Body of pancreas (tissue), 4 donors: ENCODE results near the gene OR9A4. TPM values are rescaled to one million over a fixed set of nuclear protein-coding genes. Genes with fewer than 3 reads are reported as not detected.

Experiments
- ATAC-seq: fragments of 150-250 bp; one replicate; pipeline ENCODE4 v1.9.1; 2016
- DNase-seq, 4 donors: peaks; one replicate each; pipeline ENCODE4 v3.0.0-alpha.2; 2019
- H3K27ac ChIP-seq, 4 donors: fragments of 200-600 bp; sonication (generic); 1 replicate in 3 of 4; 2 replicates in 1 of 4; pipeline versions ENCODE4 v1.5.1 to v1.6.1; 2016 to 2019; ENCODE audit warnings: mild to moderate bottlenecking in 1 of 4, mixed read lengths in 1 of 4, moderate library complexity in 1 of 4
- H3K27me3 ChIP-seq, 2 donors: fragments of 200-600 bp; sonication (generic); one replicate each; pipeline ENCODE4 v1.6.0; 2016; ENCODE audit warnings: mild to moderate bottlenecking in 1 of 2
- H3K36me3 ChIP-seq, 2 donors: fragments of 200-600 bp; sonication (generic); replicated peaks in 1 of 2; 2 replicates each; pipeline ENCODE4 v1.5.1; 2016; ENCODE audit warnings: low read depth in 2 of 2; ENCODE audit not compliant: insufficient read depth in 1 of 2
- H3K4me1 ChIP-seq: fragments of 200-600 bp; sonication (generic); one replicate; pipeline ENCODE4 v1.6.0; 2016
- H3K4me3 ChIP-seq, 2 donors: fragments of 200-600 bp; sonication (generic); 1 replicate in 1 of 2; 2 replicates in 1 of 2; pipeline ENCODE4 v1.5.1; 2016 to 2019
- H3K9me3 ChIP-seq, 3 donors: fragments of 200-600 bp; sonication (generic); 1 replicate in 2 of 3; 2 replicates in 1 of 3; pipeline ENCODE4 v1.5.1; 2016
- CTCF ChIP-seq, 7 experiments: fragments of 450-650 bp in 4 of 7; fragments of 200-600 bp in 3 of 7; sonication (generic) in 3 of 7; IDR thresholded peaks; one replicate each; pipeline ENCODE4 v1.5.1; 2016 to 2019; ENCODE audit warnings: antibody characterized with exemption in 7 of 7
- POLR2A ChIP-seq, 3 donors: fragments of 450-650 bp; IDR thresholded peaks; one replicate each; pipeline ENCODE4 v1.6.1; 2016; ENCODE audit warnings: antibody characterized with exemption in 3 of 3, mild to moderate bottlenecking in 2 of 3
- WGBS, 2 donors: methylation state at CpG; one replicate each; pipeline ENCODE4 v1.1.5; 2017; 5-methylcytosine and 5-hydroxymethylcytosine counted together
- intact Hi-C: fragments of 100-400 bp; cut with DNase I; formaldehyde crosslinking; loops from one replicate; pipeline ENCODE4 v1.15.1; 2023
- total RNA-seq, 2 donors: library from RNA; depleted of rRNA; stranded (reverse); fragments of >200 nt; gene quantifications; one replicate each; pipeline ENCODE4 v1.1.0, GENCODE V29; 2016

The OR9A4 gene
- not detected for total RNA-seq

- no peak within 1 kb of the TSS for H3K4me3 ChIP-seq
- H3K36me3 ChIP-seq: no peaks in the 10 kb centered on the region
- WGBS, 2 donors: 74% methylated on average over 3 of the region's 3 CpGs
- no peak within 1 kb of the TSS for H3K27ac ChIP-seq
- H3K27me3 ChIP-seq: no peaks in the 10 kb centered on the region
- intact Hi-C loops: no loop called here
- no peaks in the 10 kb centered on the region for H3K9me3 ChIP-seq
- peaks cover 6% of the 10 kb centered on the region for H3K4me1 ChIP-seq
- no peak for ATAC-seq
- TF ChIP-seq CTCF (IDR thresholded peaks at IDR 0.05) (no peak), POLR2A (IDR thresholded peaks at IDR 0.05) (no peak)
- DNase-seq: no peak
These were observed at the start of gene OR9A4 for GRCh38 chr7:141916099-141916498. Gene OR9A4 (plus strand): TSS chr7:141916399. CDS start chr7:141918876, 2,477 bp downstream.

GRCh38 chr7:141866974-141867373, 49.2 kb upstream of the OR9A4 start:
- Histone ChIP-seq H3K4me3 (no peak overlapping the region), H3K27ac (no peak overlapping the region), H3K36me3 (no peaks in the 10 kb centered on the region), H3K4me1 (no peaks in the 10 kb centered on the region), H3K27me3 (no peaks in the 10 kb centered on the region), H3K9me3 (no peaks in the 10 kb centered on the region)
- ATAC-seq (no peak), DNase-seq (no peak)
- intact Hi-C loops: no loop called here
- TF ChIP-seq CTCF (IDR thresholded peaks at IDR 0.05) (no peak), POLR2A (IDR thresholded peaks at IDR 0.05) (no peak)
- WGBS, 2 donors: 88 to 91% methylated on average over 2 of the region's 2 CpGs

DNA sequence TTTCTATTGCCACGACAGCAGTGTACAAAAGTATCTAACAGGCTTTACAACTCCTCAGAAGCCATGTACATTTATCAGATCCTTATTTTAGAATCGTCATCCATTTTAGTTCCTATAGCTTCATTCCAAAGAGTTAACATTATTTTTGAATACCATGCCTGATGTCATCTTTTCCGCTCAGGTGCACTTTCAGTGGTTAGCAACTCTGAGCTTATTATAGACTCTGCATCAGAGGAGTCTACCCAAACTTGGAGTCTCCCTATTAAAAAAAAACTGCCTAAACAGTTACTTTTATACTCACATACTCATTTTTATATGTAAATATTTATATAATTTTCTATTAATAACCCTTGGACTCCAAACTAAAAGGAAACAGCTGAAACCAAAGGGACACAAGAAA, 43.3 kb upstream of the OR9A4 start:
- Histone ChIP-seq H3K36me3 (no peaks in the 10 kb centered on the region), H3K27ac (no peak overlapping the region), H3K9me3 (no peaks in the 10 kb centered on the region), H3K27me3 (no peaks in the 10 kb centered on the region), H3K4me3 (no peak overlapping the region), H3K4me1 (no peaks in the 10 kb centered on the region)
- whole genome bisulfite sequencing, 2 donors: 91 to 92% methylated on average over 3 of the region's 3 CpGs
- DNase-seq: no peak
- TF ChIP-seq CTCF (IDR thresholded peaks at IDR 0.05) (no peak), POLR2A (IDR thresholded peaks at IDR 0.05) (no peak)
- no peak for ATAC-seq
- intact Hi-C loops: no loop called here

GRCh38 chr7:141874787-141875186, 41.4 kb upstream of the OR9A4 start:
- WGBS, 2 donors: 67 to 77% methylated on average over 3 of the region's 3 CpGs
- DNase-seq: no peak
- H3K4me1 ChIP-seq: no peaks in the 10 kb centered on the region
- no peaks in the 10 kb centered on the region for H3K9me3 ChIP-seq
- no peak for ATAC-seq
- intact Hi-C loops: no loop called here
- no peaks in the 10 kb centered on the region for H3K27me3 ChIP-seq
- H3K4me3 ChIP-seq: no peak overlapping the region
- H3K36me3 ChIP-seq: no peaks in the 10 kb centered on the region
- TF ChIP-seq POLR2A (IDR thresholded peaks at IDR 0.05) (no peak), CTCF (IDR thresholded peaks at IDR 0.05) (no peak)
- no peak overlapping the region for H3K27ac ChIP-seq

GRCh38 chr7:141875453-141875852, 40.7 kb upstream of the OR9A4 start:
- Histone ChIP-seq H3K27ac (no peak overlapping the region), H3K4me1 (no peaks in the 10 kb centered on the region), H3K4me3 (no peak overlapping the region), H3K9me3 (no peaks in the 10 kb centered on the region), H3K36me3 (no peaks in the 10 kb centered on the region), H3K27me3 (no peaks in the 10 kb centered on the region)
- 81 to 90% methylated on average over 2 of the region's 2 CpGs for WGBS, 2 donors
- no peak for DNase-seq
- no peak for ATAC-seq
- intact Hi-C loops: no loop called here
- TF ChIP-seq CTCF (IDR thresholded peaks at IDR 0.05) (no peak), POLR2A (IDR thresholded peaks at IDR 0.05) (no peak)
